ENCODE data around the gene PRR23B. TPM values are rescaled to one million over a fixed set of nuclear protein-coding genes. Genes with fewer than 3 reads are reported as not detected.

The PRR23B gene
- total RNA-seq, 4 donors from 2014 or later = not detected

- H3K4me3 ChIP-seq = no peak overlapping the region
- no peaks in the 10 kb centered on the region for H3K36me3 ChIP-seq
- no peaks in the 10 kb centered on the region for H3K27me3 ChIP-seq
- intact Hi-C loops (cut with DNase I; ENCODE audit: low total_unique reads) = no loop called here
- H3K4me1 ChIP-seq = no peaks in the 10 kb centered on the region
- H3K9me3 ChIP-seq = no peaks in the 10 kb centered on the region
- H3K27ac ChIP-seq = no peak overlapping the region
- no peak for DNase-seq
- TF ChIP-seq, protein P1, sequence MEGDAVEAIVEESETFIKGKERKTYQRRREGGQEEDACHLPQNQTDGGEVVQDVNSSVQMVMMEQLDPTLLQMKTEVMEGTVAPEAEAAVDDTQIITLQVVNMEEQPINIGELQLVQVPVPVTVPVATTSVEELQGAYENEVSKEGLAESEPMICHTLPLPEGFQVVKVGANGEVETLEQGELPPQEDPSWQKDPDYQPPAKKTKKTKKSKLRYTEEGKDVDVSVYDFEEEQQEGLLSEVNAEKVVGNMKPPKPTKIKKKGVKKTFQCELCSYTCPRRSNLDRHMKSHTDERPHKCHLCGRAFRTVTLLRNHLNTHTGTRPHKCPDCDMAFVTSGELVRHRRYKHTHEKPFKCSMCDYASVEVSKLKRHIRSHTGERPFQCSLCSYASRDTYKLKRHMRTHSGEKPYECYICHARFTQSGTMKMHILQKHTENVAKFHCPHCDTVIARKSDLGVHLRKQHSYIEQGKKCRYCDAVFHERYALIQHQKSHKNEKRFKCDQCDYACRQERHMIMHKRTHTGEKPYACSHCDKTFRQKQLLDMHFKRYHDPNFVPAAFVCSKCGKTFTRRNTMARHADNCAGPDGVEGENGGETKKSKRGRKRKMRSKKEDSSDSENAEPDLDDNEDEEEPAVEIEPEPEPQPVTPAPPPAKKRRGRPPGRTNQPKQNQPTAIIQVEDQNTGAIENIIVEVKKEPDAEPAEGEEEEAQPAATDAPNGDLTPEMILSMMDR (IDR thresholded peaks at IDR 0.05) = no peak
- no peak for TF ChIP-seq POLR2A (IDR thresholded peaks at IDR 0.05)
Measured at GRCh38 chr3:138985932-138986331, 34.8 kb downstream of the PRR23B start.

DNA sequence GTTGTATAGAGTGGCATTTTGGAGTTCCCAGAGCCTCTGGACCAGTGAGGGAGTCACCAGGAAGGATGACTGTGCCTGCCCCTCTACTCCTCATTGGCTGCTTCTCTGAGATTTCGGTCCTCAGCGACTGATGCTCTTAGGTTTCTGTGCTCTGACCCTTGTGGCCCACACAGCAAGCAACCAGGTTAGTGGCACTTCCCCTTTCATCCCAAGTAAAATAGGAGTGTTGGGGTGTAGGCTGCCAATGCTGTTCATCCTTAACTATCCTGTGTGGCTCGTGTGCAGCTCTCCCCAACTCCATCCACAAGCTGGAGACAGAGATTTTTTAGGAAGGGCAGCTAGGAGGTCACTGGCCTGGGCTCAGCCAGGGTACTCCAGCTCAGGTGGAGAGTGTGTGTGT lies 35.9 kb downstream of the PRR23B start:
- no peaks in the 10 kb centered on the region for H3K27me3 ChIP-seq
- no peaks in the 10 kb centered on the region for H3K9me3 ChIP-seq
- intact Hi-C loops (cut with DNase I; ENCODE audit: low total_unique reads) = no loop called here

DNA sequence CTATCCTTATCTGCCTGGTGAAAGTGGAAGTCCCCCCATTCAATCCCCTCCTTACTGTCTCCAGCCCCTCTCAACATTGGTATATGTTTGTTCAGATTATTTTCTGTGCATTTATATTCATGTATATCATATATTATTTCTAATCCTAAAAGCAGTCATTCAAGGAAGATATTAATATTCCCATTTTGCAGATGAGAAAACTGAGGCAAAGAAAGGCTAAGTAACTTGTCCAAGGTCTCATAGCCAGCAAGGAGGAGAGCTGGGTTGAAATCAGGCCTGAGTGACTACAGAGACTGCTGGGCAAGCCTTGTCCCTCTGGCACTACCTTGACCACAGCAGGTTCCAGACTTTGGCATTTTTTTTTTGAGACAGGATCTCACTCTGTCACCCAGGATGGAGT lies 44.7 kb downstream of the PRR23B start:
- no peaks in the 10 kb centered on the region for H3K4me1 ChIP-seq
- TF ChIP-seq, protein P1 (IDR thresholded peaks at IDR 0.05) = no peak
- no peak for TF ChIP-seq POLR2A (IDR thresholded peaks at IDR 0.05)
- no peaks in the 10 kb centered on the region for H3K9me3 ChIP-seq
- no peak overlapping the region for H3K27ac ChIP-seq
- H3K4me3 ChIP-seq = no peak overlapping the region
- intact Hi-C loops (cut with DNase I; ENCODE audit: low total_unique reads) = no loop called here
- H3K27me3 ChIP-seq = no peaks in the 10 kb centered on the region
- H3K36me3 ChIP-seq = no peaks in the 10 kb centered on the region
- DNase-seq = no peak

More for the DNA sequence above, 35.9 kb downstream of the PRR23B start:
- no peaks in the 10 kb centered on the region for H3K4me1 ChIP-seq
- no peaks in the 10 kb centered on the region for H3K36me3 ChIP-seq
- TF ChIP-seq, protein P1 (IDR thresholded peaks at IDR 0.05) = no peak
- TF ChIP-seq POLR2A (IDR thresholded peaks at IDR 0.05) = no peak
- no peak for DNase-seq
- H3K4me3 ChIP-seq = no peak overlapping the region
- H3K27ac ChIP-seq = no peak overlapping the region

DNA sequence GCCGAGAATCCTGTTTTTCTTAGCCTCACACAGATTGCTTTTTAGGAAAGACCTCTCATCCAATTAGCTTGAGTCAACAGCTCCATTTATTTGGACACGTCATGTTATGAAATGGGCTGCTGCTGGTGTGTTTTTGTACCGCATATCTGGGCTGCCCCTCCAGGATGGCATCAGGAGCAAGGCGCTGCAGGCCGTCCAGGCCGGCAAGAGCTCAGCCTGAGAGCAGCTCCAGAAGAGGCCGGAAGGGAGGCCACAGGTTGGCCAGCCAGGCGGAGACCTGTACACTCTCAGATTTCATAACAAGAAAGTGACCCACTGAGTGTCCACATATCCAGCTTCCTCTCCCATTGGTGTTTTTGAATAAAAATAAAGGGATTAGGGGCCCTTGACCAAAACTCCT lies 45.4 kb downstream of the PRR23B start:
- Histone ChIP-seq H3K27ac (no peak overlapping the region), H3K9me3 (no peaks in the 10 kb centered on the region), H3K4me1 (no peaks in the 10 kb centered on the region), H3K27me3 (no peaks in the 10 kb centered on the region), H3K36me3 (no peaks in the 10 kb centered on the region), H3K4me3 (no peak overlapping the region)
- intact Hi-C loops (cut with DNase I; ENCODE audit: low total_unique reads) = no loop called here
- TF ChIP-seq, protein P1 (IDR thresholded peaks at IDR 0.05) = no peak
- TF ChIP-seq POLR2A (IDR thresholded peaks at IDR 0.05) = no peak
- no peak for DNase-seq

DNA sequence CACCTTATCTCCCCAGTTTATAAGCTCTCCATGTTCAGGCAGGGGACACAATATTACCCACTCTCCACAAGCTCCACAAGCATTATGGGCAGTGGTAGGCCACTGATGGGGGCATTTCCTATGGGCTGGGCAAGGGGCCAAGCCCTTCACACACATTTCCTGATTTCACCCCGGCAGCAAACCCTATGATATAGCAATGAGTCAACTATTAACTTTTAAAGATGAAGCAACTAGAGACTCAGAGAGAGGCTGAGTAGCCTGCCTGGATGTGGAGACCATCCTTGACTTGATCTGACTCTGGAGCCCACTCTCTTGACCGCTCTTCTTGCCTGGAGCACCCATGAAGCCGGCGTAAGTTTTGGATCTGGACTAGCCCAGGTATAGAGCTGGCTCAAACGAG lies 46.3 kb downstream of the PRR23B start:
- DNase-seq = no peak

More for the DNA sequence above, 46.3 kb downstream of the PRR23B start:
- H3K36me3 ChIP-seq = no peaks in the 10 kb centered on the region
- no peaks in the 10 kb centered on the region for H3K9me3 ChIP-seq
- no peaks in the 10 kb centered on the region for H3K27me3 ChIP-seq
- no peaks in the 10 kb centered on the region for H3K4me1 ChIP-seq
- no peak overlapping the region for H3K4me3 ChIP-seq
- intact Hi-C loops (cut with DNase I; ENCODE audit: low total_unique reads) = no loop called here
- no peak overlapping the region for H3K27ac ChIP-seq
- TF ChIP-seq, protein P1 (IDR thresholded peaks at IDR 0.05) = no peak
- TF ChIP-seq POLR2A (IDR thresholded peaks at IDR 0.05) = no peak

Data from uterus (tissue), 4 donors.